Prostate gland (tissue), 2 donors: Measurements from ENCODE around the gene GAK. TPM values are rescaled to one million over a fixed set of nuclear protein-coding genes. Genes with fewer than 3 reads are reported as not detected.
"Not testable (repeated sequence)": the region's sequence is repeated elsewhere in the genome, so short reads cannot be mapped to it uniquely, and the experiment has no call there.

Experiments
- DNase-seq: peaks from one replicate; pipeline ENCODE4 v3.0.0-alpha.2; 2019; ENCODE audit warnings: low spot score
- H3K27ac ChIP-seq, 2 donors: fragments of 200-600 bp; sonication (generic); 2 replicates each; pipeline ENCODE4 v1.5.1; 2017 to 2019
- H3K27me3 ChIP-seq: fragments of 200-600 bp; sonication (generic); replicated peaks from 2 replicates; pipeline ENCODE4 v1.5.1; 2019; ENCODE audit not compliant: insufficient read depth
- H3K36me3 ChIP-seq, 2 donors: fragments of 200-600 bp; sonication (generic); 1 replicate in 1 of 2; 2 replicates in 1 of 2; pipeline versions ENCODE4 v1.5.1 to v1.8.1; 2017 to 2019
- H3K4me1 ChIP-seq: fragments of 200-600 bp; sonication (generic); replicated peaks from 2 replicates; pipeline ENCODE4 v1.5.1; 2019
- H3K4me3 ChIP-seq, 2 donors: fragments of 200-600 bp; sonication (generic); 2 replicates each; pipeline ENCODE4 v1.5.1; 2017 to 2019
- H3K9me3 ChIP-seq: fragments of 200-600 bp; sonication (generic); 2 replicates; pipeline ENCODE4 v1.5.1; 2017
- CTCF ChIP-seq, 4 experiments: fragments of 200-600 bp in 2 of 4; fragments of 450-650 bp in 2 of 4; sonication (generic) in 2 of 4; IDR thresholded peaks; 1 replicate in 3 of 4; 2 replicates in 1 of 4; pipeline ENCODE4 v1.5.1; 2016 to 2019; ENCODE audit warnings: antibody characterized with exemption in 4 of 4, mild to moderate bottlenecking in 2 of 4, moderate library complexity in 2 of 4
- POLR2A ChIP-seq: fragments of 450-650 bp; IDR thresholded peaks from one replicate; pipeline ENCODE4 v1.6.1; 2016; ENCODE audit warnings: antibody characterized with exemption, mild to moderate bottlenecking
- POLR2AphosphoS5 ChIP-seq: sonication (generic); formaldehyde crosslinking; IDR thresholded peaks from one replicate; pipeline ENCODE4 v1.6.1; 2017; ENCODE audit warnings: antibody characterized with exemption
- WGBS: methylation state at CpG from one replicate; pipeline ENCODE4 v1.1.5; 2018; 5-methylcytosine and 5-hydroxymethylcytosine counted together
- intact Hi-C: fragments of 100-400 bp; cut with DNase I; formaldehyde crosslinking; loops from one replicate; pipeline ENCODE4 v1.14.2; 2022
- total RNA-seq, 2 donors: library from RNA; depleted of rRNA; stranded (reverse); fragments of >200 nt; gene quantifications; one replicate each; pipeline ENCODE4 v1.1.0, GENCODE V29; 2016

GAK gene
- total RNA-seq, 2 donors from 2014 or later = 158 to 181 TPM

DNA sequence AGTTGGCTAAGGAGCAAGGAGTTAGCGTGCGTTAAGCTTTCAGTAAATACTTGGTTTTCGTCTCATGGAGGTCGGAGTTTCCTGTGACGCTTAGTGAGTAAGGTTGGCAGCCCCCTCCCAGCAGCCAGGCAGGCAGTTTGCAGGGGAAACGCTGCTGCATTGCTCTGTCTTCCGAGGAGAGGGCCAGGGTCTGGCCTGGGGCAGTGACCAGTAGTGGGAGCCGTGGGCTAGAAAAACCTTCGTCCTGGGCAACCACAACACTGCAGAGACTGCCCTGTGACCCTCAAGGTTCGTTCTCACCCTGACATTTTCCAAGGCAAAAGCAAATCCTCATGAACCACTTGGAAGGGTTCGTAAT is 576 bp upstream of the GAK start:
- peak overlapping the region; percentile 82 to 83 for H3K27ac ChIP-seq
- H3K27me3 ChIP-seq = no peaks in the 10 kb centered on the region
- H3K9me3 ChIP-seq = no peaks in the 10 kb centered on the region
- intact Hi-C loops = loop anchor here (5.0 kb wide), 1 partner anchor 40 kb away; the partner anchor contains the start of gene DGKQ
- 5% methylated on average over 11 of the region's 11 CpGs for WGBS
- TF ChIP-seq POLR2AphosphoS5 (no peak), CTCF (IDR thresholded peaks at IDR 0.05) (no peak), POLR2A (no peak)
- peaks cover 14% of the 10 kb centered on the region for H3K4me1 ChIP-seq
- no peaks in the 10 kb centered on the region for H3K36me3 ChIP-seq
- peak overlapping the region; percentile 89 to 97 for H3K4me3 ChIP-seq
- DNase-seq = no peak

DNA sequence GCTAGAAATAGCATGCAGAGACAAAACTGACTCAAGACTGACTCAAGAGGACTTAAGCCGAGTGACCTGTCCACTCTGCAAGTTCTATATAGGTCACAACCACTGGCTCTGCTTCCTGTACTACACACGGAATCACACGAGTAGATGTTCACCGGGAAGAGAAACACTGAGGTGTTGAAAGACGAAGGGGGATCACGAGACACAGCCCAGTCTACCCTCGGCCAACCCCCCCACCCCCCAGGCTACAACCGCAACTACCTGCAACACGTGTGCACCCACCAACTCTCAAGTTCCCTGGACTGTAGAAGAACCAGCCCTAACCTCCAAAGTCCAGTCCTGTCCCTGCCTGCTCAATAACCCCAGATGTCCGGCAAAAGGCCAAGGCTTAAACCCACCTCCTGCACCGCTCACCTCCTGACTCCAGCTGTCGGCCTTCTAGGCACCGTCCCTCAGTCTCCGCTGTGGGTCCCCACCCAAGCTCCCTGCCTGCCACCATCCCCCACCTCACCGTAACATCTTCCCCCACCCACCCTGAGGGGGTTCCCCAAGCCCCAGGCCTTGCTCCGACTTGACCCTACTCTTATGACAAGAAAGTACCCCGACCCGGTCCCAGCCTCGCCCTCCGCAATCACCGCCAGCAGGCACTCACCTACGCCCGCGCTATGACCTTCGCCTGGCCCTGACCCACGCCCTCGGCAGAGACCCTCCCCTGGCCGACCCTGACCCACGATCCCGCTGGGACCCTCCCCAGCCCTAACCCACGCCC is 739 bp downstream of the GAK start:
- peak overlapping the region; percentile 82 to 83 for H3K27ac ChIP-seq
- peak overlapping the region; percentile 89 to 97 for H3K4me3 ChIP-seq
- no peak for TF ChIP-seq POLR2AphosphoS5
- TF ChIP-seq POLR2A = no peak
- TF ChIP-seq CTCF (IDR thresholded peaks at IDR 0.05) = no peak
- no peak for DNase-seq
- intact Hi-C loops = loop anchor here (5.0 kb wide), 1 partner anchor 41 kb away; the partner anchor contains the start of gene DGKQ
- H3K36me3 ChIP-seq = no peaks in the 10 kb centered on the region
- H3K27me3 ChIP-seq = no peaks in the 10 kb centered on the region
- peaks cover 14% of the 10 kb centered on the region for H3K4me1 ChIP-seq
- 1% methylated on average over 30 of the region's 31 CpGs for WGBS
- no peaks in the 10 kb centered on the region for H3K9me3 ChIP-seq

DNA sequence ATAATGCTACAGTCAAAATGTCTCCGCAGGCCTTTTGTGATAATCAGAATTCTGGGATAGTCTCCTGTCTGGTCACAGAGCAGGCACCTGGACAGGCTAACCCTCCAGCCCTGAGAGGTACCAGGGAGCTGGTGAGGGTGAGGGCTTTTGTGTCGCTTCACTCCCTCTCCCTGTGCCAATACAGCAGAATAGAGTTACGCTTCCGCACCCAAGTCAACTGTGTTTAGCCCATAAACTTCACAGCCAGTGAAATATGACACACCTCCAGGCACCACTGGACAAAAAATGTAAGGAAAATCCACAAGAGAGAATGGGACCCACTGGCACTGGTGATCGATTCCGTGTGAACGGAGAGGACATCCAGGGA is 1.3 kb downstream of the GAK start:
- Histone ChIP-seq H3K36me3 (no peaks in the 10 kb centered on the region), H3K4me1 (peaks cover 14% of the 10 kb centered on the region), H3K9me3 (no peaks in the 10 kb centered on the region), H3K4me3 (peak overlapping the region; percentile 89 to 97), H3K27me3 (no peaks in the 10 kb centered on the region), H3K27ac (peak overlapping the region in 1 of 2 donors; percentile 82)
- DNase-seq = no peak
- intact Hi-C loops = loop anchor here (5.0 kb wide), 1 partner anchor 41 kb away; the partner anchor contains the start of gene DGKQ
- TF ChIP-seq POLR2A = no peak
- no peak for TF ChIP-seq POLR2AphosphoS5
- WGBS = 30% methylated on average over 7 of the region's 7 CpGs

- Histone ChIP-seq H3K9me3 (no peaks in the 10 kb centered on the region), H3K27me3 (no peaks in the 10 kb centered on the region), H3K4me3 (peak overlapping the region in 1 of 2 donors; percentile 97), H3K27ac (no peak overlapping the region), H3K4me1 (peaks cover 14% of the 10 kb centered on the region), H3K36me3 (no peaks in the 10 kb centered on the region)
- 11% methylated on average over 3 of the region's 3 CpGs for WGBS
- intact Hi-C loops = loop anchor here (5.0 kb wide), 1 partner anchor 42 kb away; the partner anchor contains the start of gene DGKQ
- no peak for DNase-seq
- TF ChIP-seq POLR2AphosphoS5 (no peak), POLR2A (no peak), CTCF (IDR thresholded peaks at IDR 0.05) (no peak)
Measured at GRCh38 chr4:930028-930551, 2.0 kb downstream of the GAK start.

GRCh38 chr4:929096-929765 is 2.9 kb downstream of the GAK start:
- Histone ChIP-seq H3K27me3 (no peaks in the 10 kb centered on the region), H3K4me1 (peaks cover 14% of the 10 kb centered on the region), H3K4me3 (no peak overlapping the region), H3K36me3 (no peaks in the 10 kb centered on the region), H3K27ac (no peak overlapping the region), H3K9me3 (no peaks in the 10 kb centered on the region)
- 90% methylated on average over 17 of the region's 17 CpGs for WGBS
- intact Hi-C loops = no loop called here
- no peak for DNase-seq
- TF ChIP-seq CTCF (IDR thresholded peaks at IDR 0.05) (no peak), POLR2A (no peak), POLR2AphosphoS5 (no peak)

- 91% methylated on average over 21 of the region's 21 CpGs for WGBS
- intact Hi-C loops, H3K36me3 ChIP-seq, H3K27me3 ChIP-seq, DNase-seq, H3K9me3 ChIP-seq, H3K27ac ChIP-seq, H3K4me3 ChIP-seq: not testable (repeated sequence)
- H3K4me1 ChIP-seq = peaks cover 14% of the 10 kb centered on the region
Measured at GRCh38 chr4:927566-927965, 4.5 kb downstream of the GAK start.
